Gastroesophageal sphincter (tissue), 4 donors: ENCODE results near the gene MSANTD3. TPM values are rescaled to one million over a fixed set of nuclear protein-coding genes. Genes with fewer than 3 reads are reported as not detected.
A peak's percentile ranks its signal among the peaks of the same experiment; 100 is the strongest.

Experiments
- ATAC-seq: fragments of 150-250 bp; one replicate; pipeline ENCODE4 v1.9.1; 2016; ENCODE audit warnings: mild to moderate bottlenecking, moderate library complexity
- H3K27ac ChIP-seq, 4 donors: fragments of 200-600 bp; sonication (generic) in 3 of 4; 1 replicate in 3 of 4; 2 replicates in 1 of 4; pipeline ENCODE4 v1.5.1; 2016 to 2019
- H3K27me3 ChIP-seq: fragments of 200-600 bp; sonication (generic); one replicate; pipeline ENCODE4 v1.5.1; 2019
- H3K36me3 ChIP-seq, 2 donors: fragments of 200-600 bp; sonication (generic); one replicate each; pipeline ENCODE4 v1.5.1; 2019; ENCODE audit warnings: control low read depth in 1 of 2
- H3K4me1 ChIP-seq, 3 donors: fragments of 200-600 bp; sonication (generic); 1 replicate in 2 of 3; 2 replicates in 1 of 3; pipeline ENCODE4 v1.5.1; 2016 to 2019; ENCODE audit warnings: control low read depth in 2 of 3
- H3K4me3 ChIP-seq, 2 donors: fragments of 200-600 bp; sonication (generic); one replicate each; pipeline ENCODE4 v1.5.1; 2019; ENCODE audit warnings: mild to moderate bottlenecking in 1 of 2, moderate library complexity in 1 of 2
- H3K9me3 ChIP-seq, 3 donors: fragments of 200-600 bp; sonication (generic); one replicate each; pipeline ENCODE4 v1.5.1; 2017 to 2019; ENCODE audit warnings: control low read depth in 2 of 3
- EP300 ChIP-seq: sonication (generic); formaldehyde crosslinking; IDR thresholded peaks from one replicate; pipeline ENCODE4 v1.6.1; 2017; ENCODE audit warnings: antibody characterized with exemption, mild to moderate bottlenecking
- POLR2A ChIP-seq, 2 donors: fragments of 450-650 bp; IDR thresholded peaks; one replicate each; pipeline ENCODE4 v1.6.1; 2017; ENCODE audit warnings: antibody characterized with exemption in 2 of 2, mild to moderate bottlenecking in 2 of 2, moderate library complexity in 1 of 2
- POLR2AphosphoS5 ChIP-seq: sonication (generic); formaldehyde crosslinking; IDR thresholded peaks from one replicate; pipeline ENCODE4 v1.6.1; 2017; ENCODE audit warnings: antibody characterized with exemption
- WGBS, 2 donors: methylation state at CpG; one replicate each; pipeline ENCODE4 v1.1.5; 2018; ENCODE audit warnings: low coverage in 1 of 2; 5-methylcytosine and 5-hydroxymethylcytosine counted together
- total RNA-seq, 4 donors: library from RNA; depleted of rRNA; stranded (reverse); fragments of >200 nt; gene quantifications; one replicate each; pipeline ENCODE4 v1.1.0, GENCODE V29; 2016
- TF ChIP-seq, protein P1 (sequence below), 4 experiments: fragments of 200-600 bp in 2 of 4; fragments of 450-650 bp in 2 of 4; sonication (generic) in 1 of 4; IDR thresholded peaks; one replicate each; pipeline ENCODE4 v1.5.1; 2017 to 2019; ENCODE audit warnings: antibody characterized with exemption in 4 of 4, mild to moderate bottlenecking in 2 of 4, moderate library complexity in 2 of 4

The MSANTD3 gene
- total RNA-seq, 4 donors from 2014 or later, result 19.1 to 56.9 (median 34.8) TPM

DNA sequence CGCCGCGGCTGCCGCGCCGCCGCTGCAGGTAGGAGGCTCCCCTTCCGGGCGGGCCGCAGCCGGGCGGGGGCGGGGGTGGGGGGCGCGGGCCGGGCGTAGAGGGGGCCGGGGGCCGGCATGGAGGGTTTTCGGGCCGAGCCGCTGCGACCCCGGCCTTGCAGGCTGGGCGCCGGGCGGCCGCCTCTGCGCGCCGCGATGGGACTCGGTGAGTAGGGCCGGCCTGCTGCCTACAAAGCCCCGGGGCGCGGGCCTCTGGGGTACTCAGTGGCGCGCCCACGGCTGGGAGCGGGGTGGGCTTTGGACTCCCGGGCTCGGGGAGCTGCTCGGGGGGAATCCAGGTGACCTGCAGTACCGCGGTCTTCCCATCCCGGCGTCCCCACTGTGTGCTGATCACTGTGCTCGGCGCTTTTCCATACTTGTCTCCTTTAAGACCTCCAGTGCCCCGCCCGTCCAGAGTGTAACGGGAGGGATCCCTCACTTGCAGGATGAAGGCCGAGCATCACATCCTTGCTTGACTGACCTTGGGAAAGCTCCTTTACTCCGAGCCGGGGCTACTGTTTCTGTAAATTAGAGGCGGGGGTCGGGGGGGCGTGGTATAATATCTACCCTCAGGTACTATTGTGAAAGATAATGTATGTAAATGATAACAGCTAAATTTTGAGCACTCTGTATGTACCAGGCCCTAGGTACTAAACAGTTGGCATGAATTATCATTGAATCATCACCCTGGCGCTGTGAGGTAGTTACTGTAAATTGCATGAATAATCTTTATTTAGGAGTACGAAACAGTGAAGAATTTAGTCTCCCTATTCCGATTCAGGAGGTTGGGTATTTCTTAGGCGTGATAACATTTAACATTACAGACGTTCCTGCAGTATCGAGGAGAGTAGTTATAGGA lies 672 bp downstream of the MSANTD3 start:
- Histone ChIP-seq H3K4me1 (peaks cover 7 to 35% (median 11%) of the 10 kb centered on the region in 3 donors), H3K4me3 (peak overlapping the region; percentile 91 to 99), H3K9me3 (no peaks in the 10 kb centered on the region), H3K27me3 (no peaks in the 10 kb centered on the region), H3K36me3 (no peaks in the 10 kb centered on the region), H3K27ac (peak overlapping the region; percentile 93 to 98 (median 96))
- WGBS, 2 donors, result 8 to 13% methylated on average over 7 to 10 of the region's 65 CpGs
- TF ChIP-seq POLR2A (IDR thresholded peaks at IDR 0.05) (no peak), POLR2AphosphoS5 (no peak), EP300 (no peak)
- TF ChIP-seq, protein P1, sequence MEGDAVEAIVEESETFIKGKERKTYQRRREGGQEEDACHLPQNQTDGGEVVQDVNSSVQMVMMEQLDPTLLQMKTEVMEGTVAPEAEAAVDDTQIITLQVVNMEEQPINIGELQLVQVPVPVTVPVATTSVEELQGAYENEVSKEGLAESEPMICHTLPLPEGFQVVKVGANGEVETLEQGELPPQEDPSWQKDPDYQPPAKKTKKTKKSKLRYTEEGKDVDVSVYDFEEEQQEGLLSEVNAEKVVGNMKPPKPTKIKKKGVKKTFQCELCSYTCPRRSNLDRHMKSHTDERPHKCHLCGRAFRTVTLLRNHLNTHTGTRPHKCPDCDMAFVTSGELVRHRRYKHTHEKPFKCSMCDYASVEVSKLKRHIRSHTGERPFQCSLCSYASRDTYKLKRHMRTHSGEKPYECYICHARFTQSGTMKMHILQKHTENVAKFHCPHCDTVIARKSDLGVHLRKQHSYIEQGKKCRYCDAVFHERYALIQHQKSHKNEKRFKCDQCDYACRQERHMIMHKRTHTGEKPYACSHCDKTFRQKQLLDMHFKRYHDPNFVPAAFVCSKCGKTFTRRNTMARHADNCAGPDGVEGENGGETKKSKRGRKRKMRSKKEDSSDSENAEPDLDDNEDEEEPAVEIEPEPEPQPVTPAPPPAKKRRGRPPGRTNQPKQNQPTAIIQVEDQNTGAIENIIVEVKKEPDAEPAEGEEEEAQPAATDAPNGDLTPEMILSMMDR (IDR thresholded peaks at IDR 0.05), result peak in 1 of 4 experiments; percentile 18
- ATAC-seq, result peak; percentile 35

DNA sequence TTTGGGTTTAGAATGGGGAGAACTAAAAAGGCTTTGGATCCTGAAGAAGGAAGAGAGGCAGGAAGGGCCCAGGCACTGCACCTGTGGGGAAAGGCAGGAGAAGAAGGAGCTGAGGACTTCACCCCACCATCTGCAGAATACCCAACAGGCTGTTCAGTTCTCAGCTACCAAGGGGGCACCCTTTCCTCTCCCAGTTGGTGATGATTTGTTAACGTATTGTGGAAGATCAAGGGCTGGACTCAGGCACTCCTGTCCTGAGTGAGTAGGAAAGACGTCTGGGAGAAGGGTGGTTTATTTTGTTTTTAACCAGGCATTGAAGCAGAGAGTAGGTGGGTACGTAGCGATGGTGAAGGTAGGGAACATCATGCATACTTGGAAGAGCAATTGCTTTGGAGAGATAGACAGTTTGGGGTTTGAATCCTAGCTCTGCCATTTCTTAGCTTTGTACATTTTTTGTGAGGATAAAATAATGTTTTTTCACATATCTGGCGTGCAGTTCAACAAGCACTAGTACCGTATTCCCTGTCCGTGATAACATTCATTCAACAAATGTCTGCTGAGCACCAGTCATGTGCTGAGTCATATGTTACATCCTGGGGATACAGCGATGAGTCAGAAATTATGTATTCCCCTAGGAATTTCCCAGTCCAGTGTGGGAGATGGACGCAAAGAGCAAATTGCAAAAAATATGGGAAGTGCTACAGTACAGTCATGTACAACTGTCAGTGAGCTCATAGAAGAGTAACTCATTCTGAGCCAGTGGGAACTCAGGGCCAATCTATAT lies 2.1 kb downstream of the MSANTD3 start:
- 23 to 28% methylated on average over 9 of the region's 9 CpGs for WGBS, 2 donors
- H3K4me1 ChIP-seq, result peaks cover 7 to 35% (median 11%) of the 10 kb centered on the region in 3 donors
- no peaks in the 10 kb centered on the region for H3K27me3 ChIP-seq
- no peaks in the 10 kb centered on the region for H3K36me3 ChIP-seq
- H3K27ac ChIP-seq, result peak overlapping the region; percentile 41 to 98 (median 94)
- no peaks in the 10 kb centered on the region for H3K9me3 ChIP-seq
- TF ChIP-seq POLR2AphosphoS5, result peak; percentile 98
- no peak for TF ChIP-seq POLR2A (IDR thresholded peaks at IDR 0.05)
- TF ChIP-seq, protein P1 (IDR thresholded peaks at IDR 0.05), result no peak
- no peak overlapping the region for H3K4me3 ChIP-seq
- peak; percentile 79 for ATAC-seq

DNA sequence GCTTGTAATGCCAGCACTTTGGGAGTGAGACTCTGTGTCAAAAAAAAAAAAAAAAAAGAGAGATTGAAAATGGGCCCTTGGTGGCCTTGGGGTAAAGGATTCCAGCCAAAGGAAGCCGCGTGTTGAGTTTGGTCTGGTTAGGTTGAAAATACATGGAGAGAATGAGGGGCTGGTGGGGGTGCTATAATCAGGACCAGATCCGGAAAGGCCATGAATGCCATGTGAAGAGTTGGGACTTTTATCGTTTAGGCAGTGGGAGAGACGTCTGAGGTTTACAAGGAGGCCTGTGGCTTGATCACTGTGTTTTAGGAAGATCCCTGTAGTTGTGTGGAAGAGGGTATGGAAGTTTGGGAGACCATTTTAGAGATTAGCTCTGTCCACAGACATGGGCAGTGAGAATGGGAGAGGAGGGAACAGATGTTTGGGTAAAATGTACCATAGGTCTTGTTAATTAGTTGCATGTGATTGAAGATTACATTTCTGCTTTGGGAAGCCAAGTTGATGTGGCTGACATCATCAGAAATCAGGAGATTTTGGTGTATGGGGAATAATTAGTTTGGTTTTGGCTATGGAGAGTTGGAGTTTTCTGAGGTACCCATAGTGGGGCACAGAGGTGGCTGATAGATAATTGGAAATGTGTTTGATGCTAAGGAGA lies 3.5 kb downstream of the MSANTD3 start:
- peaks cover 7 to 35% (median 11%) of the 10 kb centered on the region in 3 donors for H3K4me1 ChIP-seq
- no peaks in the 10 kb centered on the region for H3K36me3 ChIP-seq
- 89 to 91% methylated on average over 5 of the region's 5 CpGs for WGBS, 2 donors
- no peak for ATAC-seq
- H3K27me3 ChIP-seq, result no peaks in the 10 kb centered on the region
- H3K9me3 ChIP-seq, result no peaks in the 10 kb centered on the region
- TF ChIP-seq, protein P1 (IDR thresholded peaks at IDR 0.05), result no peak
- TF ChIP-seq EP300, result no peak
- TF ChIP-seq POLR2AphosphoS5, result no peak
- no peak for TF ChIP-seq POLR2A (IDR thresholded peaks at IDR 0.05)
- no peak overlapping the region for H3K27ac ChIP-seq
- H3K4me3 ChIP-seq, result no peak overlapping the region

DNA sequence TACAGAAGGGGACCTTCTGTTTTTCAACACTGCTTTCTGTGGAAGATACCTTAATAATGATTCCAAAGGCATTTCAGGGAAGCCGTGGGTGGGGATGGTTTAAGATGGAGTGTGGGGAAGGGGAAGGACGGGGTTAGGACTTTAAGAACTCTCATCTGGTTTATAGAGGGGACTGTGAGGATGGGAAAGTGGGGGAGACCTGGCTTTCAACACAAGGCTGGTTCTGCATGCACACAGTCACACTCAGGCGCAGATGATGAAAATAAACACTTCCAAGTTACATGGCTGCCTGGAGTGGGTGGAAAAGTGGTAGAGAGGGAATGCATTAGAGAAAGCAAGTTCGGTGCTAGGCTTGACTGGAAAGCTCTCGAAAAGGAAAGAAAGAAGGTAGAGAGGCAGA lies 4.9 kb downstream of the MSANTD3 start:
- no peaks in the 10 kb centered on the region for H3K27me3 ChIP-seq
- H3K4me3 ChIP-seq, result no peak overlapping the region
- H3K4me1 ChIP-seq, result peaks cover 7 to 30% (median 11%) of the 10 kb centered on the region in 3 donors
- TF ChIP-seq, protein P1 (IDR thresholded peaks at IDR 0.05), result no peak
- TF ChIP-seq POLR2A (IDR thresholded peaks at IDR 0.05) (no peak), EP300 (no peak)
- no peaks in the 10 kb centered on the region for H3K36me3 ChIP-seq
- H3K9me3 ChIP-seq, result no peaks in the 10 kb centered on the region
- no peak for ATAC-seq
- WGBS, 2 donors, result 89 to 94% methylated on average over 4 to 5 of the region's 5 CpGs
- H3K27ac ChIP-seq, result no peak overlapping the region
